ENCODE data around the gene PTPRT.
A peak's percentile ranks its signal among the peaks of the same experiment; 100 is the strongest.

PTPRT gene

GRCh38 chr20:43188861-43189553 is 699 bp downstream of the PTPRT start:
- no peak overlapping the region for H3K4me3 ChIP-seq (ENCODE audit: low read depth, low read length)
- no peak for DNase-seq (ENCODE audit: low read depth)
- TF ChIP-seq CTCF (IDR thresholded peaks at IDR 0.05; ENCODE audit: insufficient read depth, low read depth, low read length, missing control alignments), result no peak

- no peak overlapping the region for H3K4me3 ChIP-seq (ENCODE audit: low read depth, low read length)
- TF ChIP-seq CTCF (IDR thresholded peaks at IDR 0.05; ENCODE audit: insufficient read depth, low read depth, low read length, missing control alignments), result no peak
- DNase-seq (ENCODE audit: low read depth), result no peak
Measured at GRCh38 chr20:43188234-43188653, 1.5 kb downstream of the PTPRT start.

- DNase-seq (ENCODE audit: low read depth), result peak; percentile 67
- H3K4me3 ChIP-seq (ENCODE audit: low read depth, low read length), result no peak overlapping the region
- peak; percentile 84 for TF ChIP-seq CTCF (IDR thresholded peaks at IDR 0.05; ENCODE audit: insufficient read depth, low read depth, low read length, missing control alignments)
Measured at GRCh38 chr20:43187476-43188233, 2.1 kb downstream of the PTPRT start.

GRCh38 chr20:43186312-43186711 is 3.4 kb downstream of the PTPRT start:
- no peak overlapping the region for H3K4me3 ChIP-seq (ENCODE audit: low read depth, low read length)
- no peak for TF ChIP-seq CTCF (IDR thresholded peaks at IDR 0.05; ENCODE audit: insufficient read depth, low read depth, low read length, missing control alignments)
- no peak for DNase-seq (ENCODE audit: low read depth)

- no peak overlapping the region for H3K4me3 ChIP-seq (ENCODE audit: low read depth, low read length)
- no peak for DNase-seq (ENCODE audit: low read depth)
- TF ChIP-seq CTCF (IDR thresholded peaks at IDR 0.05; ENCODE audit: insufficient read depth, low read depth, low read length, missing control alignments), result no peak
Measured at GRCh38 chr20:43185901-43186300, 3.8 kb downstream of the PTPRT start.

- DNase-seq (ENCODE audit: low read depth), result no peak
- TF ChIP-seq CTCF (IDR thresholded peaks at IDR 0.05; ENCODE audit: insufficient read depth, low read depth, low read length, missing control alignments), result no peak
- H3K4me3 ChIP-seq (ENCODE audit: low read depth, low read length), result no peak overlapping the region
Measured at GRCh38 chr20:43183536-43184070, 6.1 kb downstream of the PTPRT start.
